SK-N-MC (cell line): ENCODE data around the gene LDAH.

Experiments used
- EZH2 ChIP-seq: fragments of 200-600 bp; sonication (generic); IDR thresholded peaks from one replicate; pipeline ENCODE4 v1.6.1; 2017; ENCODE audit warnings: antibody characterized with exemption
- POLR2AphosphoS5 ChIP-seq: IDR thresholded peaks from 2 replicates; pipeline ENCODE4 v1.6.1; 2012; ENCODE audit warnings: mild to moderate bottlenecking, low read depth, low read length, borderline replicate concordance

- no peak for TF ChIP-seq POLR2AphosphoS5
- no peak for TF ChIP-seq EZH2
These were observed 116.7 kb downstream of the LDAH start for GRCh38 chr2:20706217-20706616.
